Measurements from ENCODE around the gene PVALEF. TPM values are rescaled to one million over a fixed set of nuclear protein-coding genes. Genes with fewer than 3 reads are reported as not detected.

Gene PVALEF
- polyA plus RNA-seq, 1 of the 3 experiments (the other 2 are of a cell fraction): not detected

DNA sequence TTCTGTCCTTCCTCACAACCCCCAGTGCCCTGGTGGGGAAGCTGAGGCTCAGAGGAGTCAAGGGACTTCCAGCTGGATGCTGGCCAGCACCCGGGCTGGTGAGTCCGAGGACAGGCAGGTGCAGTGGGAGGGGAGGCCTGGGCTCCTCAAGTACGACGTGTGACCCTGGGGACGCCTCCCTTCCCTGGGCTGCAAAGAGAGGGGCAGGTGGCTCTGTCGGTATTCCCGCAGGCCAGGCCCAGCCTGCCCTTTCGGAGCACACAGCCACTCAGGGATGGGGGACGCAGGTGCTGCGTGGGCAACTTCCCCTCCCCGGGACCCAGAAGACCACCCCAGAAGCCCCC lies 33.1 kb upstream of the PVALEF start:
- no peak overlapping the region for H3K9ac ChIP-seq
- no peak overlapping the region for H3K4me3 ChIP-seq (ENCODE audit: low read depth in 2 of 2, low read length in 1 of 2)
- no peak for DNase-seq
- ChIA-PET POLR2A (interaction anchor here (0.8 to 1.5 kb wide), 2 partner anchors 9 to 10 kb away, joined by 3 to 4 read pairs; no protein-coding TSS in a partner anchor), CTCF (interaction anchor here (0.6 to 3.4 kb wide), 5 partner anchors 11 to 377 kb away, joined by 3 to 28 read pairs (median 3); no protein-coding TSS in a partner anchor)
- H3K36me3 ChIP-seq (replicated peaks in 1 of 2; ENCODE audit: control insufficient read depth in 1 of 2, insufficient read depth in 2 of 2, low read length in 1 of 2): no peaks in the 10 kb centered on the region
- peaks cover 0 to 4% of the 10 kb centered on the region in 2 experiments; a peak in 1 of 4 replicates for H3K4me1 ChIP-seq (ENCODE audit: control insufficient read depth in 1 of 2, insufficient read depth in 2 of 2, low read depth in 1 of 2, low read length in 1 of 2)
- H4K20me1 ChIP-seq (ENCODE audit: insufficient read depth): no peaks in the 10 kb centered on the region
- H3K27me3 ChIP-seq (ENCODE audit: insufficient read depth): peaks cover 6% of the 10 kb centered on the region; the same call in 1 of the 2 replicates
- H2AFZ ChIP-seq (ENCODE audit: low read depth): no peak overlapping the region
- TF ChIP-seq, protein P1, sequence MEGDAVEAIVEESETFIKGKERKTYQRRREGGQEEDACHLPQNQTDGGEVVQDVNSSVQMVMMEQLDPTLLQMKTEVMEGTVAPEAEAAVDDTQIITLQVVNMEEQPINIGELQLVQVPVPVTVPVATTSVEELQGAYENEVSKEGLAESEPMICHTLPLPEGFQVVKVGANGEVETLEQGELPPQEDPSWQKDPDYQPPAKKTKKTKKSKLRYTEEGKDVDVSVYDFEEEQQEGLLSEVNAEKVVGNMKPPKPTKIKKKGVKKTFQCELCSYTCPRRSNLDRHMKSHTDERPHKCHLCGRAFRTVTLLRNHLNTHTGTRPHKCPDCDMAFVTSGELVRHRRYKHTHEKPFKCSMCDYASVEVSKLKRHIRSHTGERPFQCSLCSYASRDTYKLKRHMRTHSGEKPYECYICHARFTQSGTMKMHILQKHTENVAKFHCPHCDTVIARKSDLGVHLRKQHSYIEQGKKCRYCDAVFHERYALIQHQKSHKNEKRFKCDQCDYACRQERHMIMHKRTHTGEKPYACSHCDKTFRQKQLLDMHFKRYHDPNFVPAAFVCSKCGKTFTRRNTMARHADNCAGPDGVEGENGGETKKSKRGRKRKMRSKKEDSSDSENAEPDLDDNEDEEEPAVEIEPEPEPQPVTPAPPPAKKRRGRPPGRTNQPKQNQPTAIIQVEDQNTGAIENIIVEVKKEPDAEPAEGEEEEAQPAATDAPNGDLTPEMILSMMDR (IDR thresholded peaks at IDR 0.05): no peak
- TF ChIP-seq FOXJ3 (CRISPR knock-in tag; IDR thresholded peaks at IDR 0.05): no peak
- no peak for TF ChIP-seq RCOR1 (IDR thresholded peaks at IDR 0.05; ENCODE audit: low read length)
- TF ChIP-seq TCF12 (IDR thresholded peaks at IDR 0.05): no peak
- TF ChIP-seq RAD21 (IDR thresholded peaks at IDR 0.05; ENCODE audit: low read length): no peak
- no peak for TF ChIP-seq RXRA (IDR thresholded peaks at IDR 0.05; ENCODE audit: borderline replicate concordance, low read depth)
- TF ChIP-seq, protein P2, sequence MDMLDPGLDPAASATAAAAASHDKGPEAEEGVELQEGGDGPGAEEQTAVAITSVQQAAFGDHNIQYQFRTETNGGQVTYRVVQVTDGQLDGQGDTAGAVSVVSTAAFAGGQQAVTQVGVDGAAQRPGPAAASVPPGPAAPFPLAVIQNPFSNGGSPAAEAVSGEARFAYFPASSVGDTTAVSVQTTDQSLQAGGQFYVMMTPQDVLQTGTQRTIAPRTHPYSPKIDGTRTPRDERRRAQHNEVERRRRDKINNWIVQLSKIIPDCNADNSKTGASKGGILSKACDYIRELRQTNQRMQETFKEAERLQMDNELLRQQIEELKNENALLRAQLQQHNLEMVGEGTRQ (IDR thresholded peaks at IDR 0.05; ENCODE audit: borderline replicate concordance, low read depth, low read length): no peak
- TF ChIP-seq, protein P3, sequence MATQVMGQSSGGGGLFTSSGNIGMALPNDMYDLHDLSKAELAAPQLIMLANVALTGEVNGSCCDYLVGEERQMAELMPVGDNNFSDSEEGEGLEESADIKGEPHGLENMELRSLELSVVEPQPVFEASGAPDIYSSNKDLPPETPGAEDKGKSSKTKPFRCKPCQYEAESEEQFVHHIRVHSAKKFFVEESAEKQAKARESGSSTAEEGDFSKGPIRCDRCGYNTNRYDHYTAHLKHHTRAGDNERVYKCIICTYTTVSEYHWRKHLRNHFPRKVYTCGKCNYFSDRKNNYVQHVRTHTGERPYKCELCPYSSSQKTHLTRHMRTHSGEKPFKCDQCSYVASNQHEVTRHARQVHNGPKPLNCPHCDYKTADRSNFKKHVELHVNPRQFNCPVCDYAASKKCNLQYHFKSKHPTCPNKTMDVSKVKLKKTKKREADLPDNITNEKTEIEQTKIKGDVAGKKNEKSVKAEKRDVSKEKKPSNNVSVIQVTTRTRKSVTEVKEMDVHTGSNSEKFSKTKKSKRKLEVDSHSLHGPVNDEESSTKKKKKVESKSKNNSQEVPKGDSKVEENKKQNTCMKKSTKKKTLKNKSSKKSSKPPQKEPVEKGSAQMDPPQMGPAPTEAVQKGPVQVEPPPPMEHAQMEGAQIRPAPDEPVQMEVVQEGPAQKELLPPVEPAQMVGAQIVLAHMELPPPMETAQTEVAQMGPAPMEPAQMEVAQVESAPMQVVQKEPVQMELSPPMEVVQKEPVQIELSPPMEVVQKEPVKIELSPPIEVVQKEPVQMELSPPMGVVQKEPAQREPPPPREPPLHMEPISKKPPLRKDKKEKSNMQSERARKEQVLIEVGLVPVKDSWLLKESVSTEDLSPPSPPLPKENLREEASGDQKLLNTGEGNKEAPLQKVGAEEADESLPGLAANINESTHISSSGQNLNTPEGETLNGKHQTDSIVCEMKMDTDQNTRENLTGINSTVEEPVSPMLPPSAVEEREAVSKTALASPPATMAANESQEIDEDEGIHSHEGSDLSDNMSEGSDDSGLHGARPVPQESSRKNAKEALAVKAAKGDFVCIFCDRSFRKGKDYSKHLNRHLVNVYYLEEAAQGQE (IDR thresholded peaks at IDR 0.05; ENCODE audit: low read depth, low read length): no peak
- no peak for TF ChIP-seq TEAD4 (IDR thresholded peaks at IDR 0.05; ENCODE audit: borderline replicate concordance, insufficient read depth)
- TF ChIP-seq, protein P4, sequence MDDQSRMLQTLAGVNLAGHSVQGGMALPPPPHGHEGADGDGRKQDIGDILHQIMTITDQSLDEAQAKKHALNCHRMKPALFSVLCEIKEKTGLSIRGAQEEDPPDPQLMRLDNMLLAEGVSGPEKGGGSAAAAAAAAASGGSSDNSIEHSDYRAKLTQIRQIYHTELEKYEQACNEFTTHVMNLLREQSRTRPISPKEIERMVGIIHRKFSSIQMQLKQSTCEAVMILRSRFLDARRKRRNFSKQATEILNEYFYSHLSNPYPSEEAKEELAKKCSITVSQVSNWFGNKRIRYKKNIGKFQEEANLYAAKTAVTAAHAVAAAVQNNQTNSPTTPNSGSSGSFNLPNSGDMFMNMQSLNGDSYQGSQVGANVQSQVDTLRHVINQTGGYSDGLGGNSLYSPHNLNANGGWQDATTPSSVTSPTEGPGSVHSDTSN (IDR thresholded peaks at IDR 0.05): no peak
- TF ChIP-seq, protein P5, sequence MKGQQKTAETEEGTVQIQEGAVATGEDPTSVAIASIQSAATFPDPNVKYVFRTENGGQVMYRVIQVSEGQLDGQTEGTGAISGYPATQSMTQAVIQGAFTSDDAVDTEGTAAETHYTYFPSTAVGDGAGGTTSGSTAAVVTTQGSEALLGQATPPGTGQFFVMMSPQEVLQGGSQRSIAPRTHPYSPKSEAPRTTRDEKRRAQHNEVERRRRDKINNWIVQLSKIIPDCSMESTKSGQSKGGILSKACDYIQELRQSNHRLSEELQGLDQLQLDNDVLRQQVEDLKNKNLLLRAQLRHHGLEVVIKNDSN (IDR thresholded peaks at IDR 0.05; ENCODE audit: borderline replicate concordance, low read depth): no peak
- TF ChIP-seq, protein P6, sequence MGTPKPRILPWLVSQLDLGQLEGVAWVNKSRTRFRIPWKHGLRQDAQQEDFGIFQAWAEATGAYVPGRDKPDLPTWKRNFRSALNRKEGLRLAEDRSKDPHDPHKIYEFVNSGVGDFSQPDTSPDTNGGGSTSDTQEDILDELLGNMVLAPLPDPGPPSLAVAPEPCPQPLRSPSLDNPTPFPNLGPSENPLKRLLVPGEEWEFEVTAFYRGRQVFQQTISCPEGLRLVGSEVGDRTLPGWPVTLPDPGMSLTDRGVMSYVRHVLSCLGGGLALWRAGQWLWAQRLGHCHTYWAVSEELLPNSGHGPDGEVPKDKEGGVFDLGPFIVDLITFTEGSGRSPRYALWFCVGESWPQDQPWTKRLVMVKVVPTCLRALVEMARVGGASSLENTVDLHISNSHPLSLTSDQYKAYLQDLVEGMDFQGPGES (IDR thresholded peaks at IDR 0.05; ENCODE audit: low read depth, low read length): no peak
- TF ChIP-seq NRF1 (IDR thresholded peaks at IDR 0.05; ENCODE audit: low read depth, low read length): no peak
- TF ChIP-seq CHD2 (IDR thresholded peaks at IDR 0.05; ENCODE audit: low read length, partially characterized antibody): no peak
- TF ChIP-seq TAF1 (IDR thresholded peaks at IDR 0.05; ENCODE audit: borderline replicate concordance, low read depth, low read length): no peak
- TF ChIP-seq POLR2AphosphoS5 (IDR thresholded peaks at IDR 0.05; ENCODE audit: low read depth, low read length): no peak
- no peak for TF ChIP-seq RFX5 (IDR thresholded peaks at IDR 0.05; ENCODE audit: low read length)
- TF ChIP-seq MXI1 (IDR thresholded peaks at IDR 0.05; ENCODE audit: low read depth, low read length): no peak
- TF ChIP-seq GATA2 (CRISPR knock-in tag; IDR thresholded peaks at IDR 0.05): no peak
- WGBS (ENCODE audit: low lambda C conversion rate): 60% methylated on average over 11 of the region's 11 CpGs
- H3K79me2 ChIP-seq (ENCODE audit: insufficient read depth): no peaks in the 10 kb centered on the region
- H3K4me2 ChIP-seq: no peak overlapping the region
- no peaks in the 10 kb centered on the region for H3K9me3 ChIP-seq
- H3K9me2 ChIP-seq: no peaks in the 10 kb centered on the region
- no peak overlapping the region for H3K27ac ChIP-seq (ENCODE audit: low read depth in 2 of 2, low read length in 1 of 2)
- H3F3A ChIP-seq (replicated peaks; ENCODE audit: insufficient read depth): no peaks in the 10 kb centered on the region
